Measurements from ENCODE around the gene MEIS1.

The MEIS1 gene

GRCh38 chr2:66438498-66438833 is 3.5 kb downstream of the MEIS1 start:
- H3K4me2 ChIP-seq (ENCODE audit: low read length, poor library complexity, severe bottlenecking) = no peak overlapping the region
- H3K27ac ChIP-seq (ENCODE audit: low read length, poor library complexity, severe bottlenecking) = no peak overlapping the region
- no peak for DNase-seq
- H2AFZ ChIP-seq (ENCODE audit: low read depth, low read length) = no peak overlapping the region
- peak overlapping the region; percentile 85 to 91 for H3K18ac ChIP-seq (ENCODE audit: low read depth in 1 of 2, low read length in 2 of 2)
- no peak overlapping the region for H3K23ac ChIP-seq (ENCODE audit: low read length in 2 of 2)
- H4K91ac ChIP-seq (ENCODE audit: low read length) = no peak overlapping the region
- peaks cover 2% of the 10 kb centered on the region for H3K79me1 ChIP-seq (replicated peaks; ENCODE audit: low read length, poor library complexity, severe bottlenecking)
- H2AK5ac ChIP-seq (ENCODE audit: low read length, severe bottlenecking) = no peak overlapping the region
- no peak overlapping the region for H3K14ac ChIP-seq (ENCODE audit: low read length in 2 of 2)
- H3K27me3 ChIP-seq (ENCODE audit: control insufficient read depth in 1 of 2, insufficient read depth in 1 of 2, low read length in 2 of 2) = peaks cover 0 to 7% of the 10 kb centered on the region in 2 experiments
- H2BK5ac ChIP-seq (ENCODE audit: low read depth, low read length, poor library complexity, severe bottlenecking) = no peak overlapping the region
- no peak overlapping the region for H2BK120ac ChIP-seq (ENCODE audit: low read depth, low read length)
- H3K9ac ChIP-seq (ENCODE audit: low read length) = peak overlapping the region; percentile 99
- WGBS = 10% methylated on average over 6 of the region's 8 CpGs
- H3K36me3 ChIP-seq (ENCODE audit: control insufficient read depth in 1 of 2, insufficient read depth in 2 of 2, low read depth in 1 of 2, low read length in 2 of 2) = peaks cover 0 to under 1% of the 10 kb centered on the region in 2 experiments
- peak overlapping the region in 1 of 2 experiments; percentile 85 for H3K4me3 ChIP-seq (ENCODE audit: insufficient read depth in 1 of 2, low read depth in 1 of 2, low read length in 2 of 2)
- H4K8ac ChIP-seq (ENCODE audit: low read length) = peak overlapping the region; percentile 67
- no peaks in the 10 kb centered on the region for H3K9me3 ChIP-seq (ENCODE audit: control insufficient read depth, low read length)
- H3K4ac ChIP-seq (ENCODE audit: low read depth in 1 of 2, low read length in 2 of 2) = peak overlapping the region in 1 of 2 experiments; percentile 80
- no peak overlapping the region for H2BK15ac ChIP-seq (ENCODE audit: low read depth, poor library complexity, severe bottlenecking)
- peaks cover 9% of the 10 kb centered on the region for H3K4me1 ChIP-seq (ENCODE audit: control insufficient read depth, insufficient read depth, low read depth, low read length)
- no peak overlapping the region for H2BK12ac ChIP-seq (ENCODE audit: low read length in 2 of 2)

GRCh38 chr2:66438891-66439811 is 4.2 kb downstream of the MEIS1 start:
- Histone ChIP-seq H3K9ac (ENCODE audit: low read length) (peak overlapping the region; percentile 99), H2BK15ac (ENCODE audit: low read depth, poor library complexity, severe bottlenecking) (peak overlapping the region; percentile 26), H3K4me3 (ENCODE audit: insufficient read depth in 1 of 2, low read depth in 1 of 2, low read length in 2 of 2) (peak overlapping the region; percentile 51 to 85), H3K4me2 (ENCODE audit: low read length, poor library complexity, severe bottlenecking) (peak overlapping the region; percentile 97), H3K27me3 (ENCODE audit: control insufficient read depth in 1 of 2, insufficient read depth in 1 of 2, low read length in 2 of 2) (peaks cover 0 to 7% of the 10 kb centered on the region in 2 experiments), H3K14ac (ENCODE audit: low read length in 2 of 2) (peak overlapping the region; percentile 44 to 95), H4K8ac (ENCODE audit: low read length) (peak overlapping the region; percentile 75), H2AK5ac (ENCODE audit: low read length, severe bottlenecking) (no peak overlapping the region), H2AFZ (ENCODE audit: low read depth, low read length) (no peak overlapping the region), H3K27ac (ENCODE audit: low read length, poor library complexity, severe bottlenecking) (no peak overlapping the region), H3K4me1 (ENCODE audit: control insufficient read depth, insufficient read depth, low read depth, low read length) (peaks cover 9% of the 10 kb centered on the region), H3K79me1 (replicated peaks; ENCODE audit: low read length, poor library complexity, severe bottlenecking) (peaks cover 2% of the 10 kb centered on the region), H3K23ac (ENCODE audit: low read length in 2 of 2) (peak overlapping the region in 1 of 2 experiments; percentile 75), H3K9me3 (ENCODE audit: control insufficient read depth, low read length) (no peaks in the 10 kb centered on the region), H4K91ac (ENCODE audit: low read length) (peak overlapping the region; percentile 82), H3K18ac (ENCODE audit: low read depth in 1 of 2, low read length in 2 of 2) (peak overlapping the region; percentile 91 to 97), H2BK5ac (ENCODE audit: low read depth, low read length, poor library complexity, severe bottlenecking) (no peak overlapping the region), H2BK120ac (ENCODE audit: low read depth, low read length) (peak overlapping the region; percentile 82), H2BK12ac (ENCODE audit: low read length in 2 of 2) (peak overlapping the region; percentile 61 to 91), H3K36me3 (ENCODE audit: control insufficient read depth in 1 of 2, insufficient read depth in 2 of 2, low read depth in 1 of 2, low read length in 2 of 2) (peaks cover 2 to 7% of the 10 kb centered on the region in 2 experiments), H3K4ac (ENCODE audit: low read depth in 1 of 2, low read length in 2 of 2) (peak overlapping the region; percentile 79 to 99)
- peak; percentile 41 for DNase-seq
- WGBS = 2% methylated on average over 23 of the region's 37 CpGs

- no peaks in the 10 kb centered on the region for H3K9me3 ChIP-seq (ENCODE audit: control insufficient read depth, low read length)
- peak overlapping the region; percentile 68 to 99 for H3K4ac ChIP-seq (ENCODE audit: low read depth in 1 of 2, low read length in 2 of 2)
- H2BK120ac ChIP-seq (ENCODE audit: low read depth, low read length) = peak overlapping the region; percentile 67
- H2BK5ac ChIP-seq (ENCODE audit: low read depth, low read length, poor library complexity, severe bottlenecking) = no peak overlapping the region
- peak overlapping the region; percentile 25 for H3K27ac ChIP-seq (ENCODE audit: low read length, poor library complexity, severe bottlenecking)
- H3K79me1 ChIP-seq (replicated peaks; ENCODE audit: low read length, poor library complexity, severe bottlenecking) = peaks cover 4% of the 10 kb centered on the region
- H3K18ac ChIP-seq (ENCODE audit: low read depth in 1 of 2, low read length in 2 of 2) = peak overlapping the region; percentile 91 to 97
- H3K4me1 ChIP-seq (ENCODE audit: control insufficient read depth, insufficient read depth, low read depth, low read length) = peaks cover 11% of the 10 kb centered on the region
- peak; percentile 62 for DNase-seq
- H2BK15ac ChIP-seq (ENCODE audit: low read depth, poor library complexity, severe bottlenecking) = no peak overlapping the region
- H2BK12ac ChIP-seq (ENCODE audit: low read length in 2 of 2) = peak overlapping the region; percentile 77 to 89
- H3K36me3 ChIP-seq (ENCODE audit: control insufficient read depth in 1 of 2, insufficient read depth in 2 of 2, low read depth in 1 of 2, low read length in 2 of 2) = peaks cover 3 to 10% of the 10 kb centered on the region in 2 experiments
- peak overlapping the region; percentile 97 for H3K4me2 ChIP-seq (ENCODE audit: low read length, poor library complexity, severe bottlenecking)
- H3K27me3 ChIP-seq (ENCODE audit: control insufficient read depth in 1 of 2, insufficient read depth in 1 of 2, low read length in 2 of 2) = peaks cover 0 to 7% of the 10 kb centered on the region in 2 experiments
- under 1% methylated on average over 33 of the region's 36 CpGs for WGBS
- peak overlapping the region in 1 of 2 experiments; percentile 6 for H3K14ac ChIP-seq (ENCODE audit: low read length in 2 of 2)
- no peak overlapping the region for H2AK5ac ChIP-seq (ENCODE audit: low read length, severe bottlenecking)
- H3K23ac ChIP-seq (ENCODE audit: low read length in 2 of 2) = peak overlapping the region in 1 of 2 experiments; percentile 72
- H3K4me3 ChIP-seq (ENCODE audit: insufficient read depth in 1 of 2, low read depth in 1 of 2, low read length in 2 of 2) = peak overlapping the region; percentile 46 to 85
- H4K91ac ChIP-seq (ENCODE audit: low read length) = peak overlapping the region; percentile 18
- H3K9ac ChIP-seq (ENCODE audit: low read length) = peak overlapping the region; percentile 99
- H4K8ac ChIP-seq (ENCODE audit: low read length) = peak overlapping the region; percentile 19
- no peak overlapping the region for H2AFZ ChIP-seq (ENCODE audit: low read depth, low read length)
These were observed 5.1 kb downstream of the MEIS1 start for GRCh38 chr2:66439812-66440542.
